HL-60 (cell line): Measurements from ENCODE around the gene GAB2.

ENCODE experiments used
- DNase-seq, 2 experiments: peaks; one replicate each; pipeline ENCODE4 v3.0.0-alpha.2; 2010 to 2020; ENCODE audit warnings: low read depth in 1 of 2, low spot score in 1 of 2
- H3K27ac ChIP-seq: fragments of 250-450 bp; sonication (Bioruptor Pico); replicated peaks from 2 replicates; pipeline ENCODE4 v1.5.1; 2020; ENCODE audit warnings: mild to moderate bottlenecking, moderate library complexity
- H3K27me3 ChIP-seq: fragments of 250-450 bp; sonication (Bioruptor Pico); 2 replicates; pipeline ENCODE4 v1.5.1; 2021; ENCODE audit warnings: mild to moderate bottlenecking, moderate library complexity; ENCODE audit not compliant: insufficient read depth, poor library complexity, severe bottlenecking
- H3K4me3 ChIP-seq: replicated peaks from 2 replicates; pipeline ENCODE4 v1.5.1; 2011; ENCODE audit warnings: mild to moderate bottlenecking, control low read depth, low read length; ENCODE audit not compliant: insufficient read depth
- GABPA ChIP-seq: IDR thresholded peaks from 2 replicates; pipeline ENCODE4 v1.6.1; 2012; ENCODE audit warnings: low read depth
- POLR2AphosphoS5 ChIP-seq: IDR thresholded peaks from 2 replicates; pipeline ENCODE4 v1.6.1; 2012; ENCODE audit warnings: low read depth
- SPI1 ChIP-seq: IDR thresholded peaks from 2 replicates; pipeline ENCODE4 v1.6.1; 2012; ENCODE audit warnings: low read depth, mild to moderate bottlenecking, borderline replicate concordance
- TF ChIP-seq, protein P1 (sequence below): IDR thresholded peaks from 2 replicates; pipeline ENCODE4 v1.6.1; 2012; ENCODE audit warnings: low read depth; ENCODE audit not compliant: insufficient replicate concordance
- TF ChIP-seq, protein P2 (sequence below): IDR thresholded peaks from one replicate; pipeline ENCODE4 v1.5.1; 2011; ENCODE audit warnings: low read length, control low read depth, inconsistent platforms; ENCODE audit not compliant: insufficient read depth

Gene GAB2

GRCh38 chr11:78251083-78251775, 166.4 kb downstream of the GAB2 start:
- TF ChIP-seq SPI1 (no peak), GABPA (no peak), POLR2AphosphoS5 (no peak)
- TF ChIP-seq, protein P1, sequence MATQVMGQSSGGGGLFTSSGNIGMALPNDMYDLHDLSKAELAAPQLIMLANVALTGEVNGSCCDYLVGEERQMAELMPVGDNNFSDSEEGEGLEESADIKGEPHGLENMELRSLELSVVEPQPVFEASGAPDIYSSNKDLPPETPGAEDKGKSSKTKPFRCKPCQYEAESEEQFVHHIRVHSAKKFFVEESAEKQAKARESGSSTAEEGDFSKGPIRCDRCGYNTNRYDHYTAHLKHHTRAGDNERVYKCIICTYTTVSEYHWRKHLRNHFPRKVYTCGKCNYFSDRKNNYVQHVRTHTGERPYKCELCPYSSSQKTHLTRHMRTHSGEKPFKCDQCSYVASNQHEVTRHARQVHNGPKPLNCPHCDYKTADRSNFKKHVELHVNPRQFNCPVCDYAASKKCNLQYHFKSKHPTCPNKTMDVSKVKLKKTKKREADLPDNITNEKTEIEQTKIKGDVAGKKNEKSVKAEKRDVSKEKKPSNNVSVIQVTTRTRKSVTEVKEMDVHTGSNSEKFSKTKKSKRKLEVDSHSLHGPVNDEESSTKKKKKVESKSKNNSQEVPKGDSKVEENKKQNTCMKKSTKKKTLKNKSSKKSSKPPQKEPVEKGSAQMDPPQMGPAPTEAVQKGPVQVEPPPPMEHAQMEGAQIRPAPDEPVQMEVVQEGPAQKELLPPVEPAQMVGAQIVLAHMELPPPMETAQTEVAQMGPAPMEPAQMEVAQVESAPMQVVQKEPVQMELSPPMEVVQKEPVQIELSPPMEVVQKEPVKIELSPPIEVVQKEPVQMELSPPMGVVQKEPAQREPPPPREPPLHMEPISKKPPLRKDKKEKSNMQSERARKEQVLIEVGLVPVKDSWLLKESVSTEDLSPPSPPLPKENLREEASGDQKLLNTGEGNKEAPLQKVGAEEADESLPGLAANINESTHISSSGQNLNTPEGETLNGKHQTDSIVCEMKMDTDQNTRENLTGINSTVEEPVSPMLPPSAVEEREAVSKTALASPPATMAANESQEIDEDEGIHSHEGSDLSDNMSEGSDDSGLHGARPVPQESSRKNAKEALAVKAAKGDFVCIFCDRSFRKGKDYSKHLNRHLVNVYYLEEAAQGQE, result no peak
- TF ChIP-seq, protein P2, sequence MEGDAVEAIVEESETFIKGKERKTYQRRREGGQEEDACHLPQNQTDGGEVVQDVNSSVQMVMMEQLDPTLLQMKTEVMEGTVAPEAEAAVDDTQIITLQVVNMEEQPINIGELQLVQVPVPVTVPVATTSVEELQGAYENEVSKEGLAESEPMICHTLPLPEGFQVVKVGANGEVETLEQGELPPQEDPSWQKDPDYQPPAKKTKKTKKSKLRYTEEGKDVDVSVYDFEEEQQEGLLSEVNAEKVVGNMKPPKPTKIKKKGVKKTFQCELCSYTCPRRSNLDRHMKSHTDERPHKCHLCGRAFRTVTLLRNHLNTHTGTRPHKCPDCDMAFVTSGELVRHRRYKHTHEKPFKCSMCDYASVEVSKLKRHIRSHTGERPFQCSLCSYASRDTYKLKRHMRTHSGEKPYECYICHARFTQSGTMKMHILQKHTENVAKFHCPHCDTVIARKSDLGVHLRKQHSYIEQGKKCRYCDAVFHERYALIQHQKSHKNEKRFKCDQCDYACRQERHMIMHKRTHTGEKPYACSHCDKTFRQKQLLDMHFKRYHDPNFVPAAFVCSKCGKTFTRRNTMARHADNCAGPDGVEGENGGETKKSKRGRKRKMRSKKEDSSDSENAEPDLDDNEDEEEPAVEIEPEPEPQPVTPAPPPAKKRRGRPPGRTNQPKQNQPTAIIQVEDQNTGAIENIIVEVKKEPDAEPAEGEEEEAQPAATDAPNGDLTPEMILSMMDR, result no peak
- no peak for DNase-seq

DNA sequence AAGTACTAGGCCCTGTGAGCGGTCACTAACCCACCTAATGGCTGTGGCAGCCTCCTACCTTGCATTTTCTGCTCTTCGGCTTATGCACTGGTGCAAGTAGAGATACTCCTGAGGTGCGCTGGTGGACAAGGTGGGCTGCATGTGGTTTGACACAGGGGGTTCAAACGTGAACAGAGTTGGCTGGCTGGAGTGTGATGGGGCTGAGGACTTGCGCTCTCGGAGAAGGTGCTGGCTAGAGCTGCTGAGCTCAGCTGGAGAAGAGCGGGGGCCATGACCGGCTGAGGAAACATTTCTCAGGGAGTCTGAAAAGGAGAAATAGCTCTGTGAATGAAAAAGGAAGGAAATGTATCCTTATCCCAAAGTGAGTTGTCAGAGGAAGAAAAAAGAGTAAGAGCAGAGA, 167.5 kb downstream of the GAB2 start:
- Histone ChIP-seq H3K27me3 (no peaks in the 10 kb centered on the region), H3K4me3 (no peak overlapping the region), H3K27ac (no peak overlapping the region)
- DNase-seq, result no peak
- no peak for TF ChIP-seq SPI1
- TF ChIP-seq, protein P1, result no peak
- TF ChIP-seq POLR2AphosphoS5, result no peak
- TF ChIP-seq, protein P2, result no peak
- TF ChIP-seq GABPA, result no peak

More at GRCh38 chr11:78251083-78251775, 166.4 kb downstream of the GAB2 start:
- H3K27me3 ChIP-seq, result no peaks in the 10 kb centered on the region
- H3K27ac ChIP-seq, result no peak overlapping the region
- no peak overlapping the region for H3K4me3 ChIP-seq

DNA sequence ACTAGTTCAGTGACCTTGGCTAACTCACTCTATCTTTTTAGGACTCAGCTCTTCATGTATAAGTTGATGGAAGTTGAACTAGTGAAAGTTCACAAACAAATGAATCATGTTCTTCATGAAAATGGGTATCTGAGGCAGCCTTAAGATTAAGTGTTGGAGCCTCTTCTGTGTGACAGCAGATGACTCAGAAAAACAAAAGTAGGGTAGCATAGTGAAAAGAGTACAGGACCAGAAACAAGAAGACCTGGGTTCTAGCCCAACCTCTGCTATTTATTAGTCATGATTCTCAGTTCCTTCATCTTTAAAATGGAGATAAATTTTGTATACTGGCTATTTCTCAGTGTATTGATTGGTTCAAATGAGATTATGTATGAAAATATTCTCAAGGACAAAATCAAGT, 168.7 kb downstream of the GAB2 start:
- TF ChIP-seq, protein P2, result no peak
- TF ChIP-seq SPI1 (no peak), GABPA (no peak), POLR2AphosphoS5 (no peak)
- TF ChIP-seq, protein P1, result no peak
- no peaks in the 10 kb centered on the region for H3K27me3 ChIP-seq

More for the DNA sequence above, 168.7 kb downstream of the GAB2 start:
- Histone ChIP-seq H3K27ac (no peak overlapping the region), H3K4me3 (no peak overlapping the region)
- DNase-seq, result no peak
